HepG2 (cell line): ENCODE results near the gene FGF4. TPM values are rescaled to one million over a fixed set of nuclear protein-coding genes. Genes with fewer than 3 reads are reported as not detected.

Source experiments
- ATAC-seq: fragments of 200-7000 bp; cut with Tn5 transposase; 3 replicates; pipeline ENCODE4 v1.9.1; 2020; ENCODE audit warnings: mild to moderate bottlenecking, moderate library complexity
- BruUV-seq: library from RNA; stranded (reverse); fragments of 400-500 nt; replicated peaks from 2 replicates; lab custom pipeline; 2021; lab: Mats Ljungman, UMichigan
- CTCF ChIA-PET: fragments of 300-600 bp; formaldehyde crosslinking; extraction: SDS; loops from one replicate; lab custom pipeline; 2021; ENCODE audit warnings: low total read pairs, inconsistent platforms, low intra/inter-chr PET ratio; lab: Yijun Ruan, JAX
- POLR2A ChIA-PET: fragments of 350-600 bp; sonication (Branson Sonifier 250); formaldehyde crosslinking; loops from one replicate; lab custom pipeline; 2020; ENCODE audit warnings: antibody characterized with exemption, inconsistent platforms; lab: Yijun Ruan, JAX
- DNase-seq: peaks from one replicate; pipeline ENCODE4 v3.0.0-alpha.2; 2015; ENCODE audit warnings: low spot score
- FAIRE-seq: peaks from 3 replicates; lab custom pipeline; 2011; peaks lifted over from hg19 to GRCh38; lab: Jason Lieb, UNC
- H2AFZ ChIP-seq: one replicate; pipeline ENCODE4 v1.6.1; 2011; ENCODE audit warnings: low read length, inconsistent platforms
- H3K27ac ChIP-seq: fragments of 300-600 bp; 3 replicates; pipeline ENCODE4 v1.8.0; 2011; ENCODE audit warnings: mixed run types, mild to moderate bottlenecking, mixed read lengths, low read length, inconsistent platforms; ENCODE audit not compliant: insufficient read depth; ENCODE audit errors: extremely low read length
- H3K27me3 ChIP-seq, 2 experiments: fragments of 200-600 bp in 1 of 2; 2 replicates in 1 of 2; 3 replicates in 1 of 2; pipeline versions ENCODE4 v1.6.0 to v1.8.0; 2011; ENCODE audit warnings: low read length in 2 of 2, mild to moderate bottlenecking in 2 of 2, moderate library complexity in 2 of 2, inconsistent platforms in 1 of 2; ENCODE audit not compliant: insufficient read depth in 2 of 2, control insufficient read depth in 1 of 2
- H3K36me3 ChIP-seq, 2 experiments: fragments of 200-600 bp in 1 of 2; replicated peaks in 1 of 2; 2 replicates in 1 of 2; 3 replicates in 1 of 2; pipeline versions ENCODE4 v1.5.1 to v1.8.0; 2011; ENCODE audit warnings: low read length in 2 of 2, inconsistent platforms in 1 of 2; ENCODE audit not compliant: insufficient read depth in 2 of 2, control insufficient read depth in 1 of 2
- H3K4me1 ChIP-seq: 2 replicates; pipeline ENCODE4 v1.5.1; 2012; ENCODE audit warnings: low read length, inconsistent platforms; ENCODE audit not compliant: insufficient read depth
- H3K4me2 ChIP-seq: 2 replicates; pipeline ENCODE4 v1.6.0; 2011; ENCODE audit warnings: low read depth, low read length, inconsistent platforms
- H3K4me3 ChIP-seq, 3 experiments: fragments of 200-600 bp in 1 of 3; sonication (generic), shearing (Covaris generic) in 1 of 3; replicated peaks in 1 of 3; 2 replicates each; pipeline ENCODE4 v1.5.1; 2011 to 2016; ENCODE audit warnings: low read length in 3 of 3, inconsistent platforms in 2 of 3, low read depth in 2 of 3, mild to moderate bottlenecking in 2 of 3, control low read depth in 1 of 3, mixed read lengths in 1 of 3; ENCODE audit not compliant: insufficient read depth in 1 of 3
- H3K79me2 ChIP-seq: one replicate; pipeline ENCODE4 v1.6.1; 2011; ENCODE audit warnings: low read length, inconsistent platforms; ENCODE audit not compliant: insufficient read depth
- H3K9ac ChIP-seq: 2 replicates; pipeline ENCODE4 v1.6.0; 2011; ENCODE audit warnings: mild to moderate bottlenecking, low read depth, low read length, inconsistent platforms; ENCODE audit not compliant: insufficient read depth
- H3K9me3 ChIP-seq: 2 replicates; pipeline ENCODE4 v1.5.1; 2012; ENCODE audit warnings: mild to moderate bottlenecking, low read length
- H4K20me1 ChIP-seq: 2 replicates; pipeline ENCODE4 v1.6.0; 2011; ENCODE audit warnings: inconsistent platforms, mild to moderate bottlenecking, low read length, moderate library complexity; ENCODE audit not compliant: insufficient read depth
- FOXK2 ChIP-seq: fragments of 450-650 bp; IDR thresholded peaks from 2 replicates; pipeline ENCODE4 v1.6.1; 2016
- MXI1 ChIP-seq: IDR thresholded peaks from 3 replicates; pipeline ENCODE4 v1.6.1; 2012; ENCODE audit warnings: low read depth, low read length, inconsistent platforms, borderline replicate concordance
- PHF20 ChIP-seq: sonication (generic); formaldehyde crosslinking; IDR thresholded peaks from 2 replicates; pipeline ENCODE4 v1.5.0; 2020; ENCODE audit warnings: mild to moderate bottlenecking, missing genetic modification reagents
- ZNF501 ChIP-seq: sonication (generic); formaldehyde crosslinking; IDR thresholded peaks from 2 replicates; pipeline ENCODE4 v1.5.1; 2020; ENCODE audit warnings: mild to moderate bottlenecking, moderate library complexity, missing genetic modification reagents
- WGBS: methylation state at CpG from one replicate; pipeline ENCODE4 v1.1.6; 2017; ENCODE audit warnings: low lambda C conversion rate; 5-methylcytosine and 5-hydroxymethylcytosine counted together
- in situ Hi-C: cut with HindIII; loops from 2 replicates; pipeline ENCODE4 v1.10.0; 2017; ENCODE audit warnings: low pct_unique_long_range_greater_than_20kb; ENCODE audit not compliant: extremely low pct_ligation_motif_present
- intact Hi-C: fragments of 100-400 bp; cut with micrococcal nuclease; formaldehyde crosslinking; loops from one replicate; pipeline ENCODE4 v1.10.0; 2022; ENCODE audit not compliant: unreplicated experiment
- polyA plus RNA-seq, 8 experiments: library from polyadenylated mRNA; depleted of rRNA in 3 of 8; stranded (reverse) in 7 of 8; unstranded in 1 of 8; fragments of >200 nt; fragmentation: Illumina TruSeq in 4 of 8; extraction: Trizol in 4 of 8; gene quantifications; 2 replicates each; pipeline versions ENCODE4 v1.2.1 to v1.2.3, GENCODE V29; 2011 to 2016; ENCODE audit warnings: low read depth in 4 of 8, missing spikeins in 1 of 8, mixed read lengths in 1 of 8; ENCODE audit not compliant: insufficient read depth in 1 of 8
- total RNA-seq, 5 experiments: library from RNA; depleted of rRNA; stranded (reverse); fragments of >200 nt; fragmentation: Illumina TruSeq; extraction: Trizol; gene quantifications; 2 replicates each; pipeline ENCODE4 v1.2.3, GENCODE V29; 2016; ENCODE audit warnings: low read depth in 1 of 5
- TF ChIP-seq, protein P1 (sequence below): sonication (generic); formaldehyde crosslinking; IDR thresholded peaks from 2 replicates; pipeline ENCODE4 v1.5.1; 2020; ENCODE audit warnings: missing genetic modification reagents, mild to moderate bottlenecking, borderline replicate concordance
- TF ChIP-seq, protein P2 (sequence below): sonication (generic); formaldehyde crosslinking; IDR thresholded peaks from 2 replicates; pipeline ENCODE4 v1.4.0; 2020; ENCODE audit warnings: missing genetic modification reagents
- TF ChIP-seq, protein P3 (sequence below): sonication (generic); formaldehyde crosslinking; conservative IDR thresholded peaks from 2 replicates; pipeline ENCODE4 v1.8.0; 2022; ENCODE audit warnings: missing genetic modification reagents
- TF ChIP-seq, protein P4 (sequence below): sonication (generic); formaldehyde crosslinking; IDR thresholded peaks from 2 replicates; pipeline ENCODE4 v1.4.0; 2020; ENCODE audit warnings: missing genetic modification reagents, mild to moderate bottlenecking, borderline replicate concordance

Gene FGF4
- total and polyA plus RNA-seq, 2 of the 13 experiments (the other 11 are each of a cell fraction or from before 2014, with no cell fraction given), result not detected

DNA sequence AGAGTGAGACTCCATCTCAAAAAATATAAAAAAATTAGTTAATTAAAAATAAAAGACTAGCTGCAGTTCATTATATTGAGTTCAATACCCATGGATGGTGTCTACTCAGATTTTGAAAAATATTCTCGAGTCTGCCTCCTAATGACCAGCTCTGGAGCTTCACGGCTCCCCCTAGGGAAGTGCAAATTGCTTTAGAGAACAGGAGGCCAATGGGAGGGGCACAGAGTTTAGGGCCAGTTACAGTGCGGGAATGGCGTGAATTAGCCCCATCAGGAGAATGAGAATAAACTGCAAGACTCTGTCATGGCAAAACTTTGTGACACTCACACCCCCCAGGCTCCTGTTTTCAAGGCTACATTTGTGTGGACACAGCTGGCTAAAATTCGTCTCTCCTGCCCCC is 4.6 kb downstream of the FGF4 start:
- in situ Hi-C loops, result no loop called here
- no peaks in the 10 kb centered on the region for H3K79me2 ChIP-seq

More for the DNA sequence above, 4.6 kb downstream of the FGF4 start:
- Histone ChIP-seq H3K9ac (no peak overlapping the region), H3K27me3 (peaks cover 9 to 44% of the 10 kb centered on the region in 2 experiments), H3K4me2 (no peak overlapping the region), H3K36me3 (no peaks in the 10 kb centered on the region), H3K9me3 (no peaks in the 10 kb centered on the region), H3K27ac (no peak overlapping the region), H3K4me1 (no peaks in the 10 kb centered on the region), H2AFZ (no peak overlapping the region), H4K20me1 (no peaks in the 10 kb centered on the region), H3K4me3 (no peak overlapping the region)
- intact Hi-C loops, result no loop called here
- TF ChIP-seq MXI1 (no peak), ZNF501 (CRISPR knock-in tag) (no peak), PHF20 (CRISPR knock-in tag) (no peak), FOXK2 (no peak)
- TF ChIP-seq, protein P1, sequence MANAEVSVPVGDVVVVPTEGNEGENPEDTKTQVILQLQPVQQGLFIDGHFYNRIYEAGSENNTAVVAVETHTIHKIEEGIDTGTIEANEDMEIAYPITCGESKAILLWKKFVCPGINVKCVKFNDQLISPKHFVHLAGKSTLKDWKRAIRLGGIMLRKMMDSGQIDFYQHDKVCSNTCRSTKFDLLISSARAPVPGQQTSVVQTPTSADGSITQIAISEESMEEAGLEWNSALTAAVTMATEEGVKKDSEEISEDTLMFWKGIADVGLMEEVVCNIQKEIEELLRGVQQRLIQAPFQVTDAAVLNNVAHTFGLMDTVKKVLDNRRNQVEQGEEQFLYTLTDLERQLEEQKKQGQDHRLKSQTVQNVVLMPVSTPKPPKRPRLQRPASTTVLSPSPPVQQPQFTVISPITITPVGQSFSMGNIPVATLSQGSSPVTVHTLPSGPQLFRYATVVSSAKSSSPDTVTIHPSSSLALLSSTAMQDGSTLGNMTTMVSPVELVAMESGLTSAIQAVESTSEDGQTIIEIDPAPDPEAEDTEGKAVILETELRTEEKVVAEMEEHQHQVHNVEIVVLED (CRISPR knock-in tag), result no peak
- TF ChIP-seq, protein P2, sequence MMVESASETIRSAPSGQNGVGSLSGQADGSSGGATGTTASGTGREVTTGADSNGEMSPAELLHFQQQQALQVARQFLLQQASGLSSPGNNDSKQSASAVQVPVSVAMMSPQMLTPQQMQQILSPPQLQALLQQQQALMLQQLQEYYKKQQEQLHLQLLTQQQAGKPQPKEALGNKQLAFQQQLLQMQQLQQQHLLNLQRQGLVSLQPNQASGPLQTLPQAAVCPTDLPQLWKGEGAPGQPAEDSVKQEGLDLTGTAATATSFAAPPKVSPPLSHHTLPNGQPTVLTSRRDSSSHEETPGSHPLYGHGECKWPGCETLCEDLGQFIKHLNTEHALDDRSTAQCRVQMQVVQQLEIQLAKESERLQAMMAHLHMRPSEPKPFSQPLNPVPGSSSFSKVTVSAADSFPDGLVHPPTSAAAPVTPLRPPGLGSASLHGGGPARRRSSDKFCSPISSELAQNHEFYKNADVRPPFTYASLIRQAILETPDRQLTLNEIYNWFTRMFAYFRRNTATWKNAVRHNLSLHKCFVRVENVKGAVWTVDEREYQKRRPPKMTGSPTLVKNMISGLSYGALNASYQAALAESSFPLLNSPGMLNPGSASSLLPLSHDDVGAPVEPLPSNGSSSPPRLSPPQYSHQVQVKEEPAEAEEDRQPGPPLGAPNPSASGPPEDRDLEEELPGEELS (CRISPR knock-in tag), result no peak
- TF ChIP-seq, protein P3, sequence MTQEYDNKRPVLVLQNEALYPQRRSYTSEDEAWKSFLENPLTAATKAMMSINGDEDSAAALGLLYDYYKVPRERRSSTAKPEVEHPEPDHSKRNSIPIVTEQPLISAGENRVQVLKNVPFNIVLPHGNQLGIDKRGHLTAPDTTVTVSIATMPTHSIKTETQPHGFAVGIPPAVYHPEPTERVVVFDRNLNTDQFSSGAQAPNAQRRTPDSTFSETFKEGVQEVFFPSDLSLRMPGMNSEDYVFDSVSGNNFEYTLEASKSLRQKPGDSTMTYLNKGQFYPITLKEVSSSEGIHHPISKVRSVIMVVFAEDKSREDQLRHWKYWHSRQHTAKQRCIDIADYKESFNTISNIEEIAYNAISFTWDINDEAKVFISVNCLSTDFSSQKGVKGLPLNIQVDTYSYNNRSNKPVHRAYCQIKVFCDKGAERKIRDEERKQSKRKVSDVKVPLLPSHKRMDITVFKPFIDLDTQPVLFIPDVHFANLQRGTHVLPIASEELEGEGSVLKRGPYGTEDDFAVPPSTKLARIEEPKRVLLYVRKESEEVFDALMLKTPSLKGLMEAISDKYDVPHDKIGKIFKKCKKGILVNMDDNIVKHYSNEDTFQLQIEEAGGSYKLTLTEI (CRISPR knock-in tag), result no peak
- TF ChIP-seq, protein P4, sequence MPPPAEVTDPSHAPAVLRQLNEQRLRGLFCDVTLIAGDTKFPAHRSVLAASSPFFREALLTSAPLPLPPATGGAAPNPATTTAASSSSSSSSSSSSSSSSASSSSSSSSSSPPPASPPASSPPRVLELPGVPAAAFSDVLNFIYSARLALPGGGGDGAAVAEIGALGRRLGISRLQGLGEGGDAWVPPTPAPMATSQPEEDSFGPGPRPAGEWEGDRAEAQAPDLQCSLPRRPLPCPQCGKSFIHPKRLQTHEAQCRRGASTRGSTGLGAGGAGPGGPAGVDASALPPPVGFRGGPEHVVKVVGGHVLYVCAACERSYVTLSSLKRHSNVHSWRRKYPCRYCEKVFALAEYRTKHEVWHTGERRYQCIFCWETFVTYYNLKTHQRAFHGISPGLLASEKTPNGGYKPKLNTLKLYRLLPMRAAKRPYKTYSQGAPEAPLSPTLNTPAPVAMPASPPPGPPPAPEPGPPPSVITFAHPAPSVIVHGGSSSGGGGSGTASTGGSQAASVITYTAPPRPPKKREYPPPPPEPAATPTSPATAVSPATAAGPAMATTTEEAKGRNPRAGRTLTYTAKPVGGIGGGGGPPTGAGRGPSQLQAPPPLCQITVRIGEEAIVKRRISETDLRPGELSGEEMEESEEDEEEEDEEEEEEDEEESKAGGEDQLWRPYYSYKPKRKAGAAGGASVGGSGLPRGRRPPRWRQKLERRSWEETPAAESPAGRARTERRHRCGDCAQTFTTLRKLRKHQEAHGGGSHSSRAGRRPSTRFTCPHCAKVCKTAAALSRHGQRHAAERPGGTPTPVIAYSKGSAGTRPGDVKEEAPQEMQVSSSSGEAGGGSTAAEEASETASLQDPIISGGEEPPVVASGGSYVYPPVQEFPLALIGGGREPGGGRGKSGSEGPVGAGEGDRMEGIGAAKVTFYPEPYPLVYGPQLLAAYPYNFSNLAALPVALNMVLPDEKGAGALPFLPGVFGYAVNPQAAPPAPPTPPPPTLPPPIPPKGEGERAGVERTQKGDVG (CRISPR knock-in tag), result no peak
- BruUV-seq, result no TSS peak
- ChIA-PET CTCF (no interaction called here), POLR2A (no interaction called here)
- DNase-seq (no peak), FAIRE-seq (no peak), ATAC-seq (no peak)
- WGBS, result 10% methylated on average over 5 of the region's 5 CpGs
